GM23338 (cell line): ENCODE results near the gene PIP5K1C. TPM values are rescaled to one million over a fixed set of nuclear protein-coding genes. Genes with fewer than 3 reads are reported as not detected.

Experiments used
- ATAC-seq: fragments of 200-7000 bp; cut with Tn5 transposase; 3 replicates; pipeline ENCODE4 v1.9.1; 2020
- DNase-seq: peaks from one replicate; pipeline ENCODE4 v3.0.0-alpha.2; 2015; ENCODE audit warnings: low spot score
- H2AFZ ChIP-seq: fragments of 200-600 bp; sonication (generic); 2 replicates; pipeline ENCODE4 v1.8.0; 2016; ENCODE audit warnings: antibody characterized with exemption, mild to moderate bottlenecking, moderate library complexity
- H3F3A ChIP-seq: fragments of 200-600 bp; sonication (generic); replicated peaks from 2 replicates; pipeline ENCODE4 v1.8.0; 2017; ENCODE audit warnings: antibody characterized with exemption, mixed run types, low read depth
- H3K27ac ChIP-seq: fragments of 200-600 bp; sonication (generic); 2 replicates; pipeline ENCODE4 v1.6.1; 2016; ENCODE audit warnings: low read depth
- H3K27me3 ChIP-seq: fragments of 200-600 bp; sonication (generic); 2 replicates; pipeline ENCODE4 v1.8.0; 2016; ENCODE audit warnings: mild to moderate bottlenecking, mixed run types, moderate library complexity; ENCODE audit not compliant: insufficient read depth
- H3K36me3 ChIP-seq: fragments of 200-600 bp; sonication (generic); 2 replicates; pipeline ENCODE4 v1.8.0; 2016; ENCODE audit warnings: mild to moderate bottlenecking; ENCODE audit not compliant: insufficient read depth
- H3K4me1 ChIP-seq: fragments of 200-600 bp; sonication (generic); 2 replicates; pipeline ENCODE4 v1.8.0; 2016; ENCODE audit warnings: mild to moderate bottlenecking, moderate library complexity; ENCODE audit not compliant: insufficient read depth
- H3K4me2 ChIP-seq: fragments of 200-600 bp; sonication (generic); 2 replicates; pipeline ENCODE4 v1.7.1; 2017; ENCODE audit warnings: mixed run types
- H3K4me3 ChIP-seq: fragments of 200-600 bp; sonication (generic); 2 replicates; pipeline ENCODE4 v1.6.1; 2016; ENCODE audit warnings: mixed run types
- H3K79me2 ChIP-seq: fragments of 200-600 bp; sonication (generic); replicated peaks from 2 replicates; pipeline ENCODE4 v1.8.0; 2017; ENCODE audit warnings: mild to moderate bottlenecking; ENCODE audit not compliant: insufficient read depth
- H3K9me2 ChIP-seq: fragments of 200-600 bp; sonication (generic); 2 replicates; pipeline ENCODE4 v1.8.0; 2017; ENCODE audit not compliant: insufficient read depth
- H4K20me1 ChIP-seq: fragments of 200-600 bp; sonication (generic); replicated peaks from 2 replicates; pipeline ENCODE4 v1.8.0; 2017; ENCODE audit warnings: mild to moderate bottlenecking; ENCODE audit not compliant: insufficient read depth
- H3K27ac Mint-ChIP-seq: 2 replicates; pipeline ENCODE4 v1.8.0; 2020; ENCODE audit warnings: inconsistent platforms, mild to moderate bottlenecking, moderate library complexity, mixed read lengths
- H3K27me3 Mint-ChIP-seq: 3 replicates; pipeline ENCODE4 v1.8.0; 2022; ENCODE audit warnings: low read depth, mild to moderate bottlenecking, moderate library complexity, mixed read lengths, inconsistent platforms; ENCODE audit not compliant: insufficient read depth, poor library complexity
- H3K36me3 Mint-ChIP-seq: 3 replicates; pipeline ENCODE4 v1.8.0; 2021; ENCODE audit warnings: low read depth, mild to moderate bottlenecking, inconsistent platforms, moderate library complexity, mixed read lengths
- H3K4me1 Mint-ChIP-seq: 3 replicates; pipeline ENCODE4 v1.8.0; 2020; ENCODE audit warnings: mild to moderate bottlenecking, inconsistent platforms, mixed read lengths
- H3K4me3 Mint-ChIP-seq: 3 replicates; pipeline ENCODE4 v1.8.0; 2021; ENCODE audit warnings: moderate library complexity, mild to moderate bottlenecking, inconsistent platforms, mixed read lengths
- H3K9me3 Mint-ChIP-seq: 3 replicates; pipeline ENCODE4 v1.8.0; 2020; ENCODE audit warnings: moderate library complexity, mild to moderate bottlenecking, inconsistent platforms, mixed read lengths
- CREB1 ChIP-seq: fragments of 250-450 bp; sonication (Bioruptor Pico); IDR thresholded peaks from 2 replicates; pipeline ENCODE4 v1.5.0; 2020; ENCODE audit warnings: low read depth, mild to moderate bottlenecking, moderate library complexity
- EZH2 ChIP-seq: fragments of 200-600 bp; sonication (generic); IDR thresholded peaks from one replicate; pipeline ENCODE4 v1.8.0; 2017; ENCODE audit warnings: antibody characterized with exemption, mild to moderate bottlenecking, low read depth; ENCODE audit not compliant: unreplicated experiment
- EZH2phosphoT487 ChIP-seq: fragments of 200-600 bp; sonication (generic); IDR thresholded peaks from one replicate; pipeline ENCODE4 v1.8.1; 2018; ENCODE audit warnings: antibody characterized with exemption; ENCODE audit not compliant: unreplicated experiment
- JUNB ChIP-seq: IDR thresholded peaks from one replicate; pipeline ENCODE4 v1.6.1; 2016; ENCODE audit warnings: antibody characterized with exemption; ENCODE audit not compliant: unreplicated experiment
- NANOG ChIP-seq: IDR thresholded peaks from 2 replicates; pipeline ENCODE4 v1.6.1; 2016; ENCODE audit warnings: antibody characterized with exemption, borderline replicate concordance
- POLR2AphosphoS5 ChIP-seq: IDR thresholded peaks from 2 replicates; pipeline ENCODE4 v1.6.1; 2016; ENCODE audit warnings: antibody characterized with exemption, low read depth
- ZNF331 ChIP-seq: fragments of 250-450 bp; sonication (Bioruptor Pico); IDR thresholded peaks from 2 replicates; pipeline ENCODE4 v1.5.0; 2020; ENCODE audit warnings: low read depth, mild to moderate bottlenecking, moderate library complexity
- ZNF462 ChIP-seq: fragments of 250-450 bp; sonication (Bioruptor Pico); IDR thresholded peaks from 2 replicates; pipeline ENCODE4 v1.5.0; 2020; ENCODE audit warnings: mild to moderate bottlenecking, moderate library complexity
- polyA plus RNA-seq: library from polyadenylated mRNA; unstranded; fragments of >200 nt; fragmentation: Nextera tagmentation; extraction: Ambion mirVana; gene quantifications from 2 replicates; pipeline ENCODE4 v1.2.1, GENCODE V29; 2016
- total RNA-seq: library from RNA; depleted of rRNA; stranded (reverse); fragments of >200 nt; shearing (Covaris generic); gene quantifications from 2 replicates; pipeline ENCODE4 v1.2.3, GENCODE V29; 2014
- TF ChIP-seq, protein P1 (sequence below): IDR thresholded peaks from 2 replicates; pipeline ENCODE4 v1.6.1; 2016; ENCODE audit warnings: antibody characterized with exemption
- TF ChIP-seq, protein P2 (sequence below): IDR thresholded peaks from one replicate; pipeline ENCODE4 v1.6.1; 2018; ENCODE audit warnings: antibody characterized with exemption; ENCODE audit not compliant: unreplicated experiment
- TF ChIP-seq, protein P3 (sequence below), 2 experiments: fragments of 200-600 bp in 1 of 2; sonication (generic) in 1 of 2; conservative IDR thresholded peaks; 2 replicates each; pipeline versions ENCODE4 v1.5.1 to v1.6.1; 2016 to 2017; ENCODE audit warnings: antibody characterized with exemption in 2 of 2, low read depth in 2 of 2, mild to moderate bottlenecking in 2 of 2, moderate library complexity in 1 of 2

PIP5K1C gene
- total and polyA plus RNA-seq, 2 experiments from 2014 or later = 11.8 to 46.7 TPM

DNA sequence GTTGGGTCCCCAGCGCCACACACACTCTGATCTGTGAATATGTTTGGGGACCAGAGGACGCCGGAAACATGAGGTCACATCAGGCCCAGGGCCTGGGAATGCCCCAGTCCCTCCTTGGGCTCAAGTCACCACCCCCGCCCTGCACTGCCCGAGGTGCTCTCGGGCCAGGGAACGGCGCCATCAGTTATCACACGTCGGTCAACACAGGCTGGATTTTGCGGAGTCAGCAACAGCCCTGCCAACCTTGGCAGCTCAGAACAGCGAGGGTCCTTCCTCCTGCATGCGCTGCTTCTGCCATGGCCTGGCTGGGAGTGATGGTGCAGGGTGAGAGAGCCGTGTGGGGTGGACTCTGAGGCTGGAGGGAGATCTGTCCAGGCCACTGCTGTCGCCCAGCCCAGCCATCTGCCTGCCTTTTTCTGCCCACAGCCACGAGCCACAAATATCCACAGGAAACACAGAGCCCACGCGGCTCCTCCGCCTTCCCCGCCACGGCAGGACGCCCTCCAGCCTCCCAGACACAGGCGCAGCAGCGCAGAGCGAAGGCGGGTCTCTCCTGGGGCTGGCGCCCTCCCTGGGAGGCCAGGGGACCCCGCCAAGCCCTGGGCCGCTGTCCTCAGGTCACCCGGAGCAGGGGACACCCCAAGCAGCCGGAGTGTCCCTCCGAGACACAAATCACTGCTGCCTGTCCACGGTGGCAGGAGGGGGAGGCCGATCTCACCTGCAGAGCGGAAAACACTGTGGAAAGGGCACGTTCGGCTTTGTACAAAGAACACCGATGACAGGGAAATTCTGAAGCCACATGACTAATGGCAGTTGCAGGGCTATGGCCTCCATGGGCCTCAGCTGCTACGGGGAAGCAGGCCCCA is 42.0 kb downstream of the PIP5K1C start:
- no peak overlapping the region for H3K27ac ChIP-seq
- no peaks in the 10 kb centered on the region for H3F3A ChIP-seq
- no peak overlapping the region for H2AFZ ChIP-seq
- no peaks in the 10 kb centered on the region; the same call in 1 of the 2 replicates for H4K20me1 ChIP-seq
- DNase-seq (no peak), ATAC-seq (no peak)
- no peak overlapping the region for H3K4me3 ChIP-seq
- no peaks in the 10 kb centered on the region for H3K27me3 ChIP-seq
- no peaks in the 10 kb centered on the region for H3K4me1 ChIP-seq
- Mint-ChIP-seq H3K4me3 (no peak overlapping the region), H3K36me3 (peaks cover 21% of the 10 kb centered on the region), H3K27ac (no peak overlapping the region), H3K4me1 (no peaks in the 10 kb centered on the region), H3K9me3 (no peaks in the 10 kb centered on the region), H3K27me3 (peaks cover 9% of the 10 kb centered on the region)
- no peak for TF ChIP-seq NANOG
- TF ChIP-seq, protein P1, sequence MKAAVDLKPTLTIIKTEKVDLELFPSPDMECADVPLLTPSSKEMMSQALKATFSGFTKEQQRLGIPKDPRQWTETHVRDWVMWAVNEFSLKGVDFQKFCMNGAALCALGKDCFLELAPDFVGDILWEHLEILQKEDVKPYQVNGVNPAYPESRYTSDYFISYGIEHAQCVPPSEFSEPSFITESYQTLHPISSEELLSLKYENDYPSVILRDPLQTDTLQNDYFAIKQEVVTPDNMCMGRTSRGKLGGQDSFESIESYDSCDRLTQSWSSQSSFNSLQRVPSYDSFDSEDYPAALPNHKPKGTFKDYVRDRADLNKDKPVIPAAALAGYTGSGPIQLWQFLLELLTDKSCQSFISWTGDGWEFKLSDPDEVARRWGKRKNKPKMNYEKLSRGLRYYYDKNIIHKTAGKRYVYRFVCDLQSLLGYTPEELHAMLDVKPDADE = no peak
- TF ChIP-seq EZH2phosphoT487 = no peak
- TF ChIP-seq JUNB = no peak
- TF ChIP-seq, protein P2, sequence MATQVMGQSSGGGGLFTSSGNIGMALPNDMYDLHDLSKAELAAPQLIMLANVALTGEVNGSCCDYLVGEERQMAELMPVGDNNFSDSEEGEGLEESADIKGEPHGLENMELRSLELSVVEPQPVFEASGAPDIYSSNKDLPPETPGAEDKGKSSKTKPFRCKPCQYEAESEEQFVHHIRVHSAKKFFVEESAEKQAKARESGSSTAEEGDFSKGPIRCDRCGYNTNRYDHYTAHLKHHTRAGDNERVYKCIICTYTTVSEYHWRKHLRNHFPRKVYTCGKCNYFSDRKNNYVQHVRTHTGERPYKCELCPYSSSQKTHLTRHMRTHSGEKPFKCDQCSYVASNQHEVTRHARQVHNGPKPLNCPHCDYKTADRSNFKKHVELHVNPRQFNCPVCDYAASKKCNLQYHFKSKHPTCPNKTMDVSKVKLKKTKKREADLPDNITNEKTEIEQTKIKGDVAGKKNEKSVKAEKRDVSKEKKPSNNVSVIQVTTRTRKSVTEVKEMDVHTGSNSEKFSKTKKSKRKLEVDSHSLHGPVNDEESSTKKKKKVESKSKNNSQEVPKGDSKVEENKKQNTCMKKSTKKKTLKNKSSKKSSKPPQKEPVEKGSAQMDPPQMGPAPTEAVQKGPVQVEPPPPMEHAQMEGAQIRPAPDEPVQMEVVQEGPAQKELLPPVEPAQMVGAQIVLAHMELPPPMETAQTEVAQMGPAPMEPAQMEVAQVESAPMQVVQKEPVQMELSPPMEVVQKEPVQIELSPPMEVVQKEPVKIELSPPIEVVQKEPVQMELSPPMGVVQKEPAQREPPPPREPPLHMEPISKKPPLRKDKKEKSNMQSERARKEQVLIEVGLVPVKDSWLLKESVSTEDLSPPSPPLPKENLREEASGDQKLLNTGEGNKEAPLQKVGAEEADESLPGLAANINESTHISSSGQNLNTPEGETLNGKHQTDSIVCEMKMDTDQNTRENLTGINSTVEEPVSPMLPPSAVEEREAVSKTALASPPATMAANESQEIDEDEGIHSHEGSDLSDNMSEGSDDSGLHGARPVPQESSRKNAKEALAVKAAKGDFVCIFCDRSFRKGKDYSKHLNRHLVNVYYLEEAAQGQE = no peak
- no peak for TF ChIP-seq ZNF331
- no peak for TF ChIP-seq EZH2
- TF ChIP-seq POLR2AphosphoS5 = no peak
- no peak for TF ChIP-seq ZNF462 (CRISPR knock-in tag)
- TF ChIP-seq CREB1 = no peak
- TF ChIP-seq, protein P3, sequence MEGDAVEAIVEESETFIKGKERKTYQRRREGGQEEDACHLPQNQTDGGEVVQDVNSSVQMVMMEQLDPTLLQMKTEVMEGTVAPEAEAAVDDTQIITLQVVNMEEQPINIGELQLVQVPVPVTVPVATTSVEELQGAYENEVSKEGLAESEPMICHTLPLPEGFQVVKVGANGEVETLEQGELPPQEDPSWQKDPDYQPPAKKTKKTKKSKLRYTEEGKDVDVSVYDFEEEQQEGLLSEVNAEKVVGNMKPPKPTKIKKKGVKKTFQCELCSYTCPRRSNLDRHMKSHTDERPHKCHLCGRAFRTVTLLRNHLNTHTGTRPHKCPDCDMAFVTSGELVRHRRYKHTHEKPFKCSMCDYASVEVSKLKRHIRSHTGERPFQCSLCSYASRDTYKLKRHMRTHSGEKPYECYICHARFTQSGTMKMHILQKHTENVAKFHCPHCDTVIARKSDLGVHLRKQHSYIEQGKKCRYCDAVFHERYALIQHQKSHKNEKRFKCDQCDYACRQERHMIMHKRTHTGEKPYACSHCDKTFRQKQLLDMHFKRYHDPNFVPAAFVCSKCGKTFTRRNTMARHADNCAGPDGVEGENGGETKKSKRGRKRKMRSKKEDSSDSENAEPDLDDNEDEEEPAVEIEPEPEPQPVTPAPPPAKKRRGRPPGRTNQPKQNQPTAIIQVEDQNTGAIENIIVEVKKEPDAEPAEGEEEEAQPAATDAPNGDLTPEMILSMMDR (conservative IDR thresholded peaks at IDR 0.05; ENCODE audit: low read depth in 2 of 2) = no peak
- H3K36me3 ChIP-seq = no peaks in the 10 kb centered on the region
- H3K79me2 ChIP-seq = no peaks in the 10 kb centered on the region
- no peaks in the 10 kb centered on the region for H3K9me2 ChIP-seq
- no peak overlapping the region for H3K4me2 ChIP-seq
